Right lobe of liver (tissue), 6 donors: ENCODE data around the gene GAN. TPM values are rescaled to one million over a fixed set of nuclear protein-coding genes. Genes with fewer than 3 reads are reported as not detected.

ENCODE experiments used
- ATAC-seq, 4 donors: fragments of 200-7000 bp; cut with Tn5 transposase; one replicate each; pipeline ENCODE4 v1.9.1; 2020; ENCODE audit warnings: mild to moderate bottlenecking in 4 of 4, moderate library complexity in 4 of 4
- DNase-seq, 3 donors: peaks; one replicate each; pipeline ENCODE4 v3.0.0-alpha.2; 2020
- H3K27ac ChIP-seq, 3 donors: fragments of 200-600 bp; one replicate each; pipeline ENCODE4 v1.8.0; 2022
- H3K27me3 ChIP-seq, 2 donors: fragments of 200-600 bp; one replicate each; pipeline ENCODE4 v1.8.0; 2022
- H3K36me3 ChIP-seq, 4 donors: fragments of 200-600 bp; sonication (generic) in 1 of 4; one replicate each; pipeline versions ENCODE4 v1.5.1 to v1.8.0; 2017 to 2022; ENCODE audit warnings: control low read depth in 1 of 4
- H3K4me1 ChIP-seq, 4 donors: fragments of 200-600 bp; sonication (generic) in 1 of 4; one replicate each; pipeline versions ENCODE4 v1.5.1 to v1.8.0; 2017 to 2022; ENCODE audit warnings: control low read depth in 1 of 4
- H3K4me3 ChIP-seq, 3 donors: fragments of 200-600 bp; one replicate each; pipeline ENCODE4 v1.8.0; 2022
- H3K9me3 ChIP-seq, 4 donors: fragments of 200-600 bp; sonication (generic) in 1 of 4; one replicate each; pipeline versions ENCODE4 v1.5.1 to v1.8.0; 2017 to 2022; ENCODE audit warnings: control low read depth in 1 of 4
- POLR2A ChIP-seq: fragments of 450-650 bp; IDR thresholded peaks from one replicate; pipeline ENCODE4 v1.6.1; 2017; ENCODE audit warnings: antibody characterized with exemption, mild to moderate bottlenecking
- WGBS: methylation state at CpG from one replicate; pipeline ENCODE4 v1.1.6; 2018; ENCODE audit warnings: low coverage, low lambda C conversion rate; ENCODE audit not compliant: insufficient coverage; ENCODE audit errors: missing lambda C conversion rate; 5-methylcytosine and 5-hydroxymethylcytosine counted together
- intact Hi-C, 2 donors: fragments of 100-400 bp; cut with DNase I; formaldehyde crosslinking; loops; one replicate each; pipeline versions ENCODE4 v1.11.2 to v1.14.1; 2022
- total RNA-seq, 6 experiments: library from RNA; depleted of rRNA in 2 of 6; stranded (reverse); fragments of >200 nt in 2 of 6; fragmentation: NEBNext Ultra II Directional in 3 of 6; extraction: Animal tissue kit (Norgen Biotek cat#: 25700) in 3 of 6; gene quantifications; one replicate each; pipeline versions ENCODE4 v1.1.0 to v1.2.4, GENCODE V29; 2016 to 2023
- TF ChIP-seq, protein P1 (sequence below), 4 donors: fragments of 200-600 bp in 3 of 4; fragments of 450-650 bp in 1 of 4; IDR thresholded peaks; one replicate each; pipeline versions ENCODE4 v1.5.1 to v1.8.0; 2016 to 2022; ENCODE audit warnings: antibody characterized with exemption in 4 of 4, mild to moderate bottlenecking in 2 of 4
- donor health status: DM: no; HTN: yes; CAD: no.
- donor health status: DM: no; HTN: no; CAD: no.
- donor health status: DM: no; HTN: no; CAD: no.
- donor health status: DM: no; HTN: yes; CAD: no.
- donor health status: DM: no; HTN: yes; CAD: no.

GAN gene
- total RNA-seq, 6 experiments from 2014 or later, result 2.2 to 4.1 (median 3.4) TPM

- no peaks in the 10 kb centered on the region for H3K9me3 ChIP-seq
- H3K27me3 ChIP-seq, result no peaks in the 10 kb centered on the region
- H3K27ac ChIP-seq, result no peak overlapping the region
- H3K36me3 ChIP-seq, result no peaks in the 10 kb centered on the region
- ATAC-seq (no peak), DNase-seq (no peak)
- intact Hi-C loops, result no loop called here
- WGBS, result 73% methylated on average over 5 of the region's 5 CpGs
- no peak overlapping the region for H3K4me3 ChIP-seq
- peaks cover 0 to 6% (median 3%) of the 10 kb centered on the region in 4 donors for H3K4me1 ChIP-seq
- TF ChIP-seq, protein P1, sequence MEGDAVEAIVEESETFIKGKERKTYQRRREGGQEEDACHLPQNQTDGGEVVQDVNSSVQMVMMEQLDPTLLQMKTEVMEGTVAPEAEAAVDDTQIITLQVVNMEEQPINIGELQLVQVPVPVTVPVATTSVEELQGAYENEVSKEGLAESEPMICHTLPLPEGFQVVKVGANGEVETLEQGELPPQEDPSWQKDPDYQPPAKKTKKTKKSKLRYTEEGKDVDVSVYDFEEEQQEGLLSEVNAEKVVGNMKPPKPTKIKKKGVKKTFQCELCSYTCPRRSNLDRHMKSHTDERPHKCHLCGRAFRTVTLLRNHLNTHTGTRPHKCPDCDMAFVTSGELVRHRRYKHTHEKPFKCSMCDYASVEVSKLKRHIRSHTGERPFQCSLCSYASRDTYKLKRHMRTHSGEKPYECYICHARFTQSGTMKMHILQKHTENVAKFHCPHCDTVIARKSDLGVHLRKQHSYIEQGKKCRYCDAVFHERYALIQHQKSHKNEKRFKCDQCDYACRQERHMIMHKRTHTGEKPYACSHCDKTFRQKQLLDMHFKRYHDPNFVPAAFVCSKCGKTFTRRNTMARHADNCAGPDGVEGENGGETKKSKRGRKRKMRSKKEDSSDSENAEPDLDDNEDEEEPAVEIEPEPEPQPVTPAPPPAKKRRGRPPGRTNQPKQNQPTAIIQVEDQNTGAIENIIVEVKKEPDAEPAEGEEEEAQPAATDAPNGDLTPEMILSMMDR (IDR thresholded peaks at IDR 0.05), result no peak
- no peak for TF ChIP-seq POLR2A
These were observed 4.6 kb upstream of the GAN start for GRCh38 chr16:81310045-81310644.

DNA sequence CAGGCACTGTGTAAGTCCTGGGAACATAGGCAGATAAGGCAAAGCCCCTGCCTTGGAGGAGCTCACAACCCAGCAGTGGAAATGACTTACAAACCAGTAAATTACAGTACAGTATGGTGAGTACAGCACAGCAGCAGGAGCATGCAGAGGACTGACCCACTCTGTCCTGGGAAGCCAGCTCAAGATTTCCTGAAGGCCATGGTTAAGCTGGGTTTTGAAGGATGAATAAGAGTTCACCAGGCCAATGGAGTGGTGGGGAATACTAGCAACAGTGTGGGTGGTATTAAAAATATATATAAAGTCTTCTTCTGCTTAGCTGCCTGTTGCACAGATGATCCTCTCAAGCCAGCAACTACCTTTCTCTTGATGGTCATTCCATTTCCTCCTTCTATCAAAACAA is 3.0 kb upstream of the GAN start:
- Histone ChIP-seq H3K4me3 (no peak overlapping the region), H3K36me3 (no peaks in the 10 kb centered on the region), H3K9me3 (no peaks in the 10 kb centered on the region), H3K4me1 (peaks cover 0 to 14% (median 7%) of the 10 kb centered on the region in 4 donors), H3K27ac (no peak overlapping the region), H3K27me3 (no peaks in the 10 kb centered on the region)
- ATAC-seq, result no peak
- DNase-seq, result no peak
- TF ChIP-seq POLR2A, result no peak
- TF ChIP-seq, protein P1 (IDR thresholded peaks at IDR 0.05), result no peak
- intact Hi-C loops, result no loop called here

GRCh38 chr16:81313701-81314602 is 810 bp upstream of the GAN start:
- peaks cover 0 to 14% (median 7%) of the 10 kb centered on the region in 4 donors for H3K4me1 ChIP-seq

DNA sequence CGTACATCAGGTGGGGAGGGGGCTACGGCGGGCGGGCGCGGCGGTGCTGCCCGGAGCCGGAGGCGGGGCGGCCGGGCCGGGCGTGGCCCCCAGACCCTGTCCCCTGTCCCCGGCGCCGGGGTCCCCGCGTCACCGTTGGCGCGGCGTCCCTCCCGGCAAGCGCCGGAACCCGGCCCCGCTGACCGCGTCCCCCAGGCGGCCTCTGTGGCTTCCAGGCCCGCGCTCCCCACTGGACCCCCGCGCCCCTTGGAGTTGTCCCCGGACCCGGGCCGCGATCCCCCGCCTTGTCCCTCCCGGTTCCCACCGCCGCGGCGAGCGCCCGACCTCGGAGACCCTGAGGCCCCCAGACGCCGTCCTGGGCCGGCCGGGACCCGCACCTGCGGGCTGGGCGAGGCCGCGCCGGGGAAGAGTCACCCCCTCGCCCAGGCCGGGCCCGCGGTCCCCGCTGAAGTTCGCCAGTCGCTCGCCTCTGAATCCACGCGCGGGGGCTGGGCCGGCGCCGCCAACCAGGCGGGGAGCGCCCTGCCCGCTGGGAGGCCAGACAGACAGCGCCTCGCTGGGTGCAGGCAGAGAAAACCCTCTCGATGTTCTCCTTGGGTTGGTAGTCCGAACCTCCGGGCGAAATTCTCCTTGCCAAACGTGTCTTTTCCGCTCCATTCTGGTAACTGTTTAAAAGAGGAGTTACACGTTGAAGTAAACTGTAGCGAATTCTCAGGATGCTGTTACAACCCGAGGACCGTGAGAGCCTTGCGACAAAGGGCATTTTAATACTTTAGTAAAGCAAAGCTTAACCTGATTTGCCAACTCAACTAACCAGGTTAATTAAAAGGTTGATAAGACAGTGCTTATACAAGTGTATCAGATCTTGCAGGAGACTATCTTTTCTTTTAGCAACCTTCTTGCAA is 761 bp downstream of the GAN start:
- peaks cover 0 to 14% (median 7%) of the 10 kb centered on the region in 4 donors for H3K4me1 ChIP-seq
- H3K36me3 ChIP-seq, result no peaks in the 10 kb centered on the region
- H3K4me3 ChIP-seq, result peak overlapping the region; percentile 77 to 93 (median 83)
- 2% methylated on average over 9 of the region's 88 CpGs for WGBS
- H3K27me3 ChIP-seq, result no peaks in the 10 kb centered on the region
- peak overlapping the region; percentile 64 to 86 (median 69) for H3K27ac ChIP-seq
- DNase-seq (peak; percentile 74 to 82 (median 80)), ATAC-seq (peak; percentile 74 to 79 (median 76))
- TF ChIP-seq, protein P1 (IDR thresholded peaks at IDR 0.05), result peak in 1 of 4 donors; percentile 14
- TF ChIP-seq POLR2A, result no peak
- H3K9me3 ChIP-seq, result no peaks in the 10 kb centered on the region
- intact Hi-C loops, result no loop called here

More at GRCh38 chr16:81313701-81314602, 810 bp upstream of the GAN start:
- ATAC-seq, result no peak
- intact Hi-C loops, result no loop called here
- TF ChIP-seq, protein P1 (IDR thresholded peaks at IDR 0.05), result no peak
- no peak for TF ChIP-seq POLR2A
- DNase-seq, result no peak
- Histone ChIP-seq H3K4me3 (peak overlapping the region; percentile 77 to 93 (median 83)), H3K36me3 (no peaks in the 10 kb centered on the region), H3K27ac (peak overlapping the region in 2 of 3 donors; percentile 28 to 86), H3K27me3 (no peaks in the 10 kb centered on the region), H3K9me3 (no peaks in the 10 kb centered on the region)
- 0% methylated on average over 16 of the region's 16 CpGs for WGBS
